ENCODE data around the gene ENTPD7. TPM values are rescaled to one million over a fixed set of nuclear protein-coding genes. Genes with fewer than 3 reads are reported as not detected.

The ENTPD7 gene
- total and polyA plus RNA-seq, 2 experiments from 2014 or later = 18.6 to 53.3 TPM

GRCh38 chr10:99671386-99671785 is 12.1 kb downstream of the ENTPD7 start:
- H3K9me2 ChIP-seq (replicated peaks; ENCODE audit: insufficient read depth) = no peaks in the 10 kb centered on the region
- 96% methylated on average over 2 of the region's 2 CpGs for WGBS (ENCODE audit: low lambda C conversion rate, missing lambda C conversion rate)
- no peaks in the 10 kb centered on the region for H3K27me3 ChIP-seq
- H3K4me1 ChIP-seq (ENCODE audit: insufficient read depth) = peaks cover 10% of the 10 kb centered on the region
- H3K9me3 ChIP-seq (ENCODE audit: low read depth) = no peaks in the 10 kb centered on the region
- no peaks in the 10 kb centered on the region for H4K20me1 ChIP-seq (ENCODE audit: insufficient read depth, poor library complexity, severe bottlenecking)
- no peaks in the 10 kb centered on the region for H3K36me3 ChIP-seq (replicated peaks; ENCODE audit: insufficient read depth, low read depth)
- DNase-seq (ENCODE audit: low spot score) = no peak
- no peak for TF ChIP-seq EZH2phosphoT487 (IDR thresholded peaks at IDR 0.05; ENCODE audit: low read depth, severe bottlenecking, unreplicated experiment)
- TF ChIP-seq EZH2 (IDR thresholded peaks at IDR 0.05; ENCODE audit: borderline replicate concordance) = no peak
- no peak for TF ChIP-seq CTCF (IDR thresholded peaks at IDR 0.05; ENCODE audit: poor library complexity)
- no peak overlapping the region for H3K4me3 ChIP-seq
- peaks cover 13% of the 10 kb centered on the region for H3K79me2 ChIP-seq
- no peak overlapping the region for H3K4me2 ChIP-seq
- H3K27ac ChIP-seq = no peak overlapping the region
- no peak overlapping the region for H2AFZ ChIP-seq

GRCh38 chr10:99672884-99673283 is 13.6 kb downstream of the ENTPD7 start:
- no peak for TF ChIP-seq CTCF (IDR thresholded peaks at IDR 0.05; ENCODE audit: poor library complexity)
- no peak for TF ChIP-seq EZH2 (IDR thresholded peaks at IDR 0.05; ENCODE audit: borderline replicate concordance)
- no peak for TF ChIP-seq EZH2phosphoT487 (IDR thresholded peaks at IDR 0.05; ENCODE audit: low read depth, severe bottlenecking, unreplicated experiment)
- Histone ChIP-seq H3K4me1 (ENCODE audit: insufficient read depth) (peaks cover 6% of the 10 kb centered on the region), H3K36me3 (replicated peaks; ENCODE audit: insufficient read depth, low read depth) (no peaks in the 10 kb centered on the region), H3K9me3 (ENCODE audit: low read depth) (no peaks in the 10 kb centered on the region), H4K20me1 (ENCODE audit: insufficient read depth, poor library complexity, severe bottlenecking) (no peaks in the 10 kb centered on the region), H3K27ac (peak overlapping the region; percentile 4), H3K4me3 (no peak overlapping the region), H3K9me2 (replicated peaks; ENCODE audit: insufficient read depth) (no peaks in the 10 kb centered on the region), H3K79me2 (peaks cover 15% of the 10 kb centered on the region), H2AFZ (no peak overlapping the region), H3K27me3 (no peaks in the 10 kb centered on the region), H3K4me2 (no peak overlapping the region)
- no peak for DNase-seq (ENCODE audit: low spot score)
- WGBS (ENCODE audit: low lambda C conversion rate, missing lambda C conversion rate) = 83% methylated on average over 2 of the region's 2 CpGs

GRCh38 chr10:99673492-99673891 is 14.2 kb downstream of the ENTPD7 start:
- Histone ChIP-seq H3K4me2 (no peak overlapping the region), H4K20me1 (ENCODE audit: insufficient read depth, poor library complexity, severe bottlenecking) (no peaks in the 10 kb centered on the region), H3K9me3 (ENCODE audit: low read depth) (no peaks in the 10 kb centered on the region), H3K27me3 (no peaks in the 10 kb centered on the region), H3K79me2 (peaks cover 15% of the 10 kb centered on the region), H3K4me3 (no peak overlapping the region), H3K4me1 (ENCODE audit: insufficient read depth) (peaks cover 6% of the 10 kb centered on the region), H3K36me3 (replicated peaks; ENCODE audit: insufficient read depth, low read depth) (no peaks in the 10 kb centered on the region), H3K27ac (peak overlapping the region; percentile 4), H3K9me2 (replicated peaks; ENCODE audit: insufficient read depth) (no peaks in the 10 kb centered on the region), H2AFZ (no peak overlapping the region)
- DNase-seq (ENCODE audit: low spot score) = no peak
- TF ChIP-seq EZH2 (IDR thresholded peaks at IDR 0.05; ENCODE audit: borderline replicate concordance) (no peak), EZH2phosphoT487 (IDR thresholded peaks at IDR 0.05; ENCODE audit: low read depth, severe bottlenecking, unreplicated experiment) (no peak), CTCF (IDR thresholded peaks at IDR 0.05; ENCODE audit: poor library complexity) (no peak)
- WGBS (ENCODE audit: low lambda C conversion rate, missing lambda C conversion rate) = 46% methylated on average over 2 of the region's 2 CpGs

GRCh38 chr10:99674762-99675161 is 15.5 kb downstream of the ENTPD7 start:
- Histone ChIP-seq H3K27ac (no peak overlapping the region), H4K20me1 (ENCODE audit: insufficient read depth, poor library complexity, severe bottlenecking) (no peaks in the 10 kb centered on the region), H2AFZ (no peak overlapping the region), H3K36me3 (replicated peaks; ENCODE audit: insufficient read depth, low read depth) (no peaks in the 10 kb centered on the region), H3K9me3 (ENCODE audit: low read depth) (no peaks in the 10 kb centered on the region), H3K4me2 (no peak overlapping the region), H3K79me2 (peaks cover 15% of the 10 kb centered on the region), H3K27me3 (no peaks in the 10 kb centered on the region), H3K4me3 (no peak overlapping the region), H3K9me2 (replicated peaks; ENCODE audit: insufficient read depth) (no peaks in the 10 kb centered on the region), H3K4me1 (ENCODE audit: insufficient read depth) (peaks cover 6% of the 10 kb centered on the region)
- no peak for TF ChIP-seq EZH2phosphoT487 (IDR thresholded peaks at IDR 0.05; ENCODE audit: low read depth, severe bottlenecking, unreplicated experiment)
- no peak for TF ChIP-seq CTCF (IDR thresholded peaks at IDR 0.05; ENCODE audit: poor library complexity)
- TF ChIP-seq EZH2 (IDR thresholded peaks at IDR 0.05; ENCODE audit: borderline replicate concordance) = no peak
- 89% methylated on average over 1 of the region's 1 CpG for WGBS (ENCODE audit: low lambda C conversion rate, missing lambda C conversion rate)
- DNase-seq (ENCODE audit: low spot score) = no peak

All from hepatocyte (in vitro differentiated cells).